SU-DHL-6 (cell line): ENCODE results near the gene DOK4.

ENCODE experiments used
- EZH2phosphoT487 ChIP-seq: fragments of 200-600 bp; sonication (generic), shearing (Covaris generic); conservative IDR thresholded peaks from 2 replicates; pipeline ENCODE4 v1.6.1; 2018; ENCODE audit warnings: mild to moderate bottlenecking, antibody characterized with exemption, low read length, moderate library complexity, mixed read lengths
- TF ChIP-seq, protein P1 (sequence below): fragments of 200-600 bp; sonication (generic); IDR thresholded peaks from one replicate; pipeline ENCODE4 v1.5.1; 2017; ENCODE audit warnings: antibody characterized with exemption, mild to moderate bottlenecking, low read length, moderate library complexity; ENCODE audit not compliant: insufficient read depth, poor library complexity, severe bottlenecking

DNA sequence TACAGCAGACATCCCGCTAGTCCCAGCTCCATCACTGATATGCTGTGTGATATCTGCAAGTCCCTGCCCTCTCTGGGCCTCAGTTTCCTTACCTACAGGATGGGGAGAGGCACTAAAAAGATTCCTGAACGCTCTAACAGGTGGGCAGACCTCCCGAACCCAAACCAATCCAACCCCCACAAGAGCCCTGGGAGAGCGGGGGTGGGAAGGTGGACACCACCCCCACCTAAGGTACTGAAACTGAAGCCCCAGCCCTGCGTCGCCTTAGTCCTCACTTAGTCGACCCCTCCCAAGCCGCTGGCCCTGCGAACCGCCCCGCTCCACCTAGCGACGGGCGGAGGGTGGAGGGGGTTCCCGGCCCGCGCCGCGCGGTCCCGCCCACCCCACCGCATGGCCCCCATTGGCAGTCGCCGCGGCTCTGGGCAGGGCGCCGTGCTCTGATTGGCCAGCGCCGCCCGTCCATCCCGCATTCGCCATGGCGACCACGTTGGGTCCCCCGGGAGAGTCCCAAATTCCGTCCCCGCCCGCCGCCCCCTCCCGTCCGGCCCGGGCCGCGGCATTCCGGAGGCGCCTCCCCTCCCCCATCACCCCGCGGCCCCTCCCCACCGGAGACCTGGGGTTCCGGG lies 49.5 kb upstream of the DOK4 start:
- TF ChIP-seq, protein P1, sequence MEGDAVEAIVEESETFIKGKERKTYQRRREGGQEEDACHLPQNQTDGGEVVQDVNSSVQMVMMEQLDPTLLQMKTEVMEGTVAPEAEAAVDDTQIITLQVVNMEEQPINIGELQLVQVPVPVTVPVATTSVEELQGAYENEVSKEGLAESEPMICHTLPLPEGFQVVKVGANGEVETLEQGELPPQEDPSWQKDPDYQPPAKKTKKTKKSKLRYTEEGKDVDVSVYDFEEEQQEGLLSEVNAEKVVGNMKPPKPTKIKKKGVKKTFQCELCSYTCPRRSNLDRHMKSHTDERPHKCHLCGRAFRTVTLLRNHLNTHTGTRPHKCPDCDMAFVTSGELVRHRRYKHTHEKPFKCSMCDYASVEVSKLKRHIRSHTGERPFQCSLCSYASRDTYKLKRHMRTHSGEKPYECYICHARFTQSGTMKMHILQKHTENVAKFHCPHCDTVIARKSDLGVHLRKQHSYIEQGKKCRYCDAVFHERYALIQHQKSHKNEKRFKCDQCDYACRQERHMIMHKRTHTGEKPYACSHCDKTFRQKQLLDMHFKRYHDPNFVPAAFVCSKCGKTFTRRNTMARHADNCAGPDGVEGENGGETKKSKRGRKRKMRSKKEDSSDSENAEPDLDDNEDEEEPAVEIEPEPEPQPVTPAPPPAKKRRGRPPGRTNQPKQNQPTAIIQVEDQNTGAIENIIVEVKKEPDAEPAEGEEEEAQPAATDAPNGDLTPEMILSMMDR: no peak
- TF ChIP-seq EZH2phosphoT487: no peak
